Measurements from ENCODE around the gene KLHL13.

- no peak for TF ChIP-seq CTCF (IDR thresholded peaks at IDR 0.05; ENCODE audit: insufficient read depth, low read length, poor library complexity, severe bottlenecking)
- TF ChIP-seq EZH2phosphoT487 (conservative IDR thresholded peaks at IDR 0.05; ENCODE audit: low read length), result no peak
These were observed 159.5 kb downstream of the KLHL13 start for GRCh38 chrX:117957128-117957527.

All from SU-DHL-6 (cell line).